Head of caudate nucleus (tissue), 42 donors: ENCODE measurements around the gene MS4A4A.

Source experiments
- DNase-seq, 42 donors: peaks; one replicate each; pipeline versions ENCODE4 v3.0.0 to v3.0.0-alpha.2; 2020 to 2021; ENCODE audit warnings: mixed read lengths in 7 of 42
- intact Hi-C: fragments of 100-400 bp; cut with DNase I; formaldehyde crosslinking; loops from one replicate; pipeline ENCODE4 v1.15.0; 2022

Gene MS4A4A

GRCh38 chr11:60339356-60339755, 58.9 kb downstream of the MS4A4A start:
- intact Hi-C loops, result no loop called here
- no peak for DNase-seq

GRCh38 chr11:60343094-60343704, 62.7 kb downstream of the MS4A4A start:
- intact Hi-C loops, result no loop called here
- DNase-seq, result no peak

GRCh38 chr11:60344146-60344545, 63.7 kb downstream of the MS4A4A start:
- intact Hi-C loops, result no loop called here
- DNase-seq, result no peak

GRCh38 chr11:60345489-60345888, 65.0 kb downstream of the MS4A4A start:
- peak in 36 of 42 donors; percentile 7 to 69 (median 38) for DNase-seq
- intact Hi-C loops, result no loop called here

GRCh38 chr11:60347084-60347797, 66.8 kb downstream of the MS4A4A start:
- no peak for DNase-seq
- intact Hi-C loops, result no loop called here

- intact Hi-C loops, result no loop called here
- no peak for DNase-seq
Observed at GRCh38 chr11:60348116-60348515, 67.7 kb downstream of the MS4A4A start.

- peak in 1 of 42 donors; percentile 15 for DNase-seq
- intact Hi-C loops, result no loop called here
Observed at GRCh38 chr11:60349990-60350389, 69.5 kb downstream of the MS4A4A start.

- intact Hi-C loops, result no loop called here
- DNase-seq, result no peak
Observed at GRCh38 chr11:60357771-60358170, 77.3 kb downstream of the MS4A4A start.
